CD4-positive, alpha-beta T cell treated with Interleukin-15 for 1 hour (primary cell): Measurements from ENCODE around the gene PDE11A.
A peak's percentile ranks its signal among the peaks of the same experiment; 100 is the strongest.

Experiments
- DNase-seq: peaks from one replicate; pipeline ENCODE4 v3.0.0-alpha.2; 2020

The PDE11A gene

GRCh38 chr2:177658309-177658708 is 414.3 kb downstream of the PDE11A start:
- DNase-seq: no peak

- no peak for DNase-seq
These were observed 420.7 kb downstream of the PDE11A start for GRCh38 chr2:177651833-177652232.

GRCh38 chr2:177649568-177650518 is 422.7 kb downstream of the PDE11A start:
- no peak for DNase-seq

GRCh38 chr2:177646791-177647190 is 425.8 kb downstream of the PDE11A start:
- DNase-seq: no peak

GRCh38 chr2:177646241-177646640 is 426.3 kb downstream of the PDE11A start:
- no peak for DNase-seq

- DNase-seq: no peak
These were observed 431.2 kb downstream of the PDE11A start for GRCh38 chr2:177641331-177641730.

- DNase-seq: no peak
These were observed 432.2 kb downstream of the PDE11A start for GRCh38 chr2:177640423-177640822.

GRCh38 chr2:177639262-177639914 is 433.2 kb downstream of the PDE11A start:
- no peak for DNase-seq

- no peak for DNase-seq
These were observed 434.1 kb downstream of the PDE11A start for GRCh38 chr2:177638507-177638906.

GRCh38 chr2:177636672-177637071 is 435.9 kb downstream of the PDE11A start:
- no peak for DNase-seq

GRCh38 chr2:177635696-177636095 is 436.9 kb downstream of the PDE11A start:
- no peak for DNase-seq

GRCh38 chr2:177633910-177634294 is 438.7 kb downstream of the PDE11A start:
- no peak for DNase-seq

GRCh38 chr2:177633111-177633510 is 439.5 kb downstream of the PDE11A start:
- DNase-seq: no peak

- no peak for DNase-seq
These were observed 440.9 kb downstream of the PDE11A start for GRCh38 chr2:177631680-177632079.

GRCh38 chr2:177629357-177630024 is 443.1 kb downstream of the PDE11A start:
- DNase-seq: no peak

- no peak for DNase-seq
These were observed 443.7 kb downstream of the PDE11A start for GRCh38 chr2:177628831-177629230.

- no peak for DNase-seq
These were observed 446.6 kb downstream of the PDE11A start for GRCh38 chr2:177625744-177626650.

GRCh38 chr2:177622521-177622920 is 450.1 kb downstream of the PDE11A start:
- no peak for DNase-seq

GRCh38 chr2:177619986-177620385 is 452.6 kb downstream of the PDE11A start:
- no peak for DNase-seq

GRCh38 chr2:177619461-177619860 is 453.1 kb downstream of the PDE11A start:
- no peak for DNase-seq

GRCh38 chr2:177618255-177619253 is 454.0 kb downstream of the PDE11A start:
- peak; percentile 91 for DNase-seq
